GM12878 (cell line): ENCODE data around the gene FRRS1L.

ENCODE experiments used
- CHD2 ChIP-seq: IDR thresholded peaks from 2 replicates; pipeline ENCODE4 v1.6.1; 2011; ENCODE audit warnings: low read depth, low read length, improper control_type of control experiment, borderline replicate concordance
- CTCF ChIP-seq, 3 experiments: IDR thresholded peaks in 2 of 3; conservative IDR thresholded peaks in 1 of 3; 2 replicates each; pipeline ENCODE4 v1.5.1; 2011; ENCODE audit warnings: low read depth in 3 of 3, low read length in 3 of 3, mild to moderate bottlenecking in 3 of 3, control low read depth in 2 of 3, moderate library complexity in 2 of 3, inconsistent platforms in 1 of 3, mixed read lengths in 1 of 3; ENCODE audit not compliant: control insufficient read depth in 2 of 3, insufficient read depth in 1 of 3; ENCODE audit errors: extremely low read depth in 1 of 3
- ETV6 ChIP-seq, 2 experiments: fragments of 450-650 bp in 1 of 2; IDR thresholded peaks in 1 of 2; conservative IDR thresholded peaks in 1 of 2; 2 replicates each; pipeline ENCODE4 v1.6.1; 2014; ENCODE audit warnings: antibody characterized with exemption in 1 of 2, borderline replicate concordance in 1 of 2, low read depth in 1 of 2, mild to moderate bottlenecking in 1 of 2, moderate library complexity in 1 of 2
- FOXK2 ChIP-seq: fragments of 450-650 bp; IDR thresholded peaks from 2 replicates; pipeline ENCODE4 v1.6.1; 2017; ENCODE audit warnings: mild to moderate bottlenecking, moderate library complexity
- POLR2A ChIP-seq: IDR thresholded peaks from 2 replicates; pipeline ENCODE4 v1.6.1; 2011; ENCODE audit warnings: low read depth, mild to moderate bottlenecking, low read length
- RFX5 ChIP-seq: IDR thresholded peaks from 2 replicates; pipeline ENCODE4 v1.6.1; 2011; ENCODE audit warnings: low read depth, low read length, improper control_type of control experiment
- TF ChIP-seq, protein P1 (sequence below): IDR thresholded peaks from 2 replicates; pipeline ENCODE4 v1.6.1; 2011; ENCODE audit warnings: low read depth, low read length, improper control_type of control experiment, borderline replicate concordance

DNA sequence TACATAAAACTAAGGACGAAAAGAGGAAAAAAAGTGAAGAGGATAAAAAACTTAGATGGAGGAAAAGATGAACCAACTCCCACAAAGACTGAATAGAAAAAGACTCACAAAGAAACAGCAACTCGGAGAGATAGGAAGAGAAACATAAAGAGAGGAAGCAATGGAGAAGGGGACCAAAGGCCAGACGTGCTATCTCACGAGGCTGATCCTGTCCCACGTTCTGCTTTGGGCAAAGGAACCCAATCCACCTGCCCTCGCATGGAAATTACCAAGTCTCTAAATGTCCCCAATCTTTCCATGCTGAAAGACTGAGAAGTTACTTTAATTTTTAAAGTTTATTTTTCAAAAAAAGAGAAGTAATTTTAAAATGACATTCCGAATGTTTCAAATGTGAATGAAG, 83.9 kb downstream of the FRRS1L start:
- no peak for TF ChIP-seq POLR2A
- no peak for TF ChIP-seq CTCF (IDR thresholded peaks at IDR 0.05 in 2 of 3, conservative IDR thresholded peaks at IDR 0.05 in 1 of 3; ENCODE audit: control insufficient read depth in 2 of 3, extremely low read depth in 1 of 3, insufficient read depth in 1 of 3, low read depth in 3 of 3, low read length in 3 of 3)
- TF ChIP-seq, protein P1, sequence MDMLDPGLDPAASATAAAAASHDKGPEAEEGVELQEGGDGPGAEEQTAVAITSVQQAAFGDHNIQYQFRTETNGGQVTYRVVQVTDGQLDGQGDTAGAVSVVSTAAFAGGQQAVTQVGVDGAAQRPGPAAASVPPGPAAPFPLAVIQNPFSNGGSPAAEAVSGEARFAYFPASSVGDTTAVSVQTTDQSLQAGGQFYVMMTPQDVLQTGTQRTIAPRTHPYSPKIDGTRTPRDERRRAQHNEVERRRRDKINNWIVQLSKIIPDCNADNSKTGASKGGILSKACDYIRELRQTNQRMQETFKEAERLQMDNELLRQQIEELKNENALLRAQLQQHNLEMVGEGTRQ = no peak
- no peak for TF ChIP-seq ETV6 (conservative IDR thresholded peaks at IDR 0.05 in 1 of 2, IDR thresholded peaks at IDR 0.05 in 1 of 2; ENCODE audit: borderline replicate concordance in 1 of 2, low read depth in 1 of 2)
- no peak for TF ChIP-seq FOXK2
- TF ChIP-seq RFX5 = no peak
- no peak for TF ChIP-seq CHD2
